Stimulated activated naive CD8-positive, alpha-beta T cell treated with anti-CD3 and anti-CD28 coated beads, Interleukin-15, Interleukin-2, amounts not matched to agents 100 ng/mL and 50 ng/mL, for 24 hours (primary cell): Measurements from ENCODE around the gene MAP3K1.

Experiments
- H3K27ac Mint-ChIP-seq: one replicate; pipeline ENCODE4 v1.8.0; 2021; ENCODE audit warnings: mild to moderate bottlenecking, mixed read lengths
- H3K27me3 Mint-ChIP-seq: one replicate; pipeline ENCODE4 v1.8.0; 2021; ENCODE audit warnings: mixed read lengths
- H3K36me3 Mint-ChIP-seq: one replicate; pipeline ENCODE4 v1.8.0; 2021; ENCODE audit warnings: low read depth, mixed read lengths
- H3K4me1 Mint-ChIP-seq: one replicate; pipeline ENCODE4 v1.8.0; 2021; ENCODE audit warnings: low read depth, mixed read lengths
- H3K4me3 Mint-ChIP-seq: one replicate; pipeline ENCODE4 v1.8.0; 2021; ENCODE audit warnings: mild to moderate bottlenecking, mixed read lengths
- H3K9me3 Mint-ChIP-seq: one replicate; pipeline ENCODE4 v1.8.0; 2021; ENCODE audit warnings: mixed read lengths

MAP3K1 gene

GRCh38 chr5:56850423-56850822, 35.1 kb downstream of the MAP3K1 start:
- Mint-ChIP-seq H3K27me3 (no peaks in the 10 kb centered on the region), H3K27ac (no peak overlapping the region)

GRCh38 chr5:56851258-56851941, 36.1 kb downstream of the MAP3K1 start:
- Mint-ChIP-seq H3K4me1 (peaks cover 88% of the 10 kb centered on the region), H3K9me3 (no peaks in the 10 kb centered on the region), H3K27ac (peak overlapping the region; percentile 5), H3K36me3 (peaks cover 3% of the 10 kb centered on the region), H3K4me3 (peak overlapping the region; percentile 20), H3K27me3 (no peaks in the 10 kb centered on the region)

More at GRCh38 chr5:56850423-56850822, 35.1 kb downstream of the MAP3K1 start:
- Mint-ChIP-seq H3K4me3 (no peak overlapping the region), H3K36me3 (peaks cover 6% of the 10 kb centered on the region), H3K9me3 (no peaks in the 10 kb centered on the region), H3K4me1 (peaks cover 91% of the 10 kb centered on the region)

DNA sequence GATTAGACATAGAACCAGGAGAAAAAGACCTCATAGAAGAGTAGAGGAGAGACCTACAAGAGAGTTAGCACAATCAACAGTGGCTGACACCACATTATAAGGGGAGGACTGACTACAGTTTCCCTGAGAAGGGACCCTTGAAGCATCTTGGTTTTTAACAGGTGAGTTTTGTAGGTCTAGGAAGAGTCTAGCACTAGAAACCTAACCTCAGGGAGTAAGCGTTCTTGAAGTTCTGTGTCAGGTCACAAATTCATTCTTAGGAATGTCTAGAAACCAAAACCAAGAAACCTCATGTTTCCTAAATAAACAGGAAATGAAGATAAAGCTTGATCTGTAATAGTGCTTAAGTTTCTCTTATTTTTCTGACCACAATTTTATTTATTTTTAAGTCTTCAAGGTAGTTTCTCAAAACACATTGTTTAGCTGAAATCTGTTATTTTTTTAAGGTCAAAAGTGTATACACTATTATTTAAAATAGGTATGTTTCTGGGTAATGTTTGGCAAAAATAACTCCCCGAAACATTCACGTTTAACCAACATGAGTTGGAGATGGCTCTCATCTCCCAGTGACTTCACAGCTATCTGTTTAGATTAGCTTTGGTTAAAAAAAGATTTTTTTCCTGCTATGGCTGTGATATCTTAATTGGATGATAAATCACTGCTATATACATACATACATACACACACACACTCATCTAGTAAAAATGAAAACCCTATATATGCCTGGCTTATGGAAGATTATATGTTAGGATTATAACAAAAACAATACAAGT, 37.1 kb downstream of the MAP3K1 start:
- H3K27me3 Mint-ChIP-seq = no peaks in the 10 kb centered on the region
- H3K27ac Mint-ChIP-seq = peak overlapping the region; percentile 68
- H3K36me3 Mint-ChIP-seq = no peaks in the 10 kb centered on the region
- H3K4me1 Mint-ChIP-seq = peaks cover 81% of the 10 kb centered on the region
- H3K4me3 Mint-ChIP-seq = peak overlapping the region; percentile 16
- H3K9me3 Mint-ChIP-seq = no peaks in the 10 kb centered on the region

DNA sequence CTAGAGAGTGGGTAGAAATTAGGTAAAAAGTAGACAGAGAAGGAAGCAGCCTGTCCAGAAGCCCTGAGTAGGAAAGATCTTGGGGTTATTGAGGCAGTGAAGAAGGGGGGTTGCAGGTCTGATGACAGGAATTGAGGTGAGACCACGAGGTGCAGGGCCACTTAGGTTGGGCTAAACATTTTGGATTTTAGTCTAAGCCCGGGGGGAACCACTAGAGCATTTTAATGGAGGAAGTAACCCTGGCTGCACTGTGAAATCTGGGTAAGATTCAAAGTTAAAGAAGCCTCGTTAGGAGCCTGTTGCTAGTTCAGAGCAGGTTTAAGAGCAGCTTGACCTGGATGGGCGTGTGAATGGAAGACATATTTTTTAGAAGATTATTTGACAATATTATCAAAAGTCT, 38.3 kb downstream of the MAP3K1 start:
- Mint-ChIP-seq H3K27me3 (no peaks in the 10 kb centered on the region), H3K4me1 (peaks cover 69% of the 10 kb centered on the region), H3K4me3 (no peak overlapping the region), H3K36me3 (peaks cover 3% of the 10 kb centered on the region), H3K9me3 (no peaks in the 10 kb centered on the region), H3K27ac (peak overlapping the region; percentile 54)

GRCh38 chr5:56854920-56855319, 39.6 kb downstream of the MAP3K1 start:
- H3K4me1 Mint-ChIP-seq = peaks cover 56% of the 10 kb centered on the region
- no peak overlapping the region for H3K4me3 Mint-ChIP-seq
- H3K27ac Mint-ChIP-seq = no peak overlapping the region

GRCh38 chr5:56856541-56857178, 41.3 kb downstream of the MAP3K1 start:
- Mint-ChIP-seq H3K27me3 (no peaks in the 10 kb centered on the region), H3K9me3 (no peaks in the 10 kb centered on the region), H3K27ac (no peak overlapping the region), H3K4me3 (no peak overlapping the region), H3K36me3 (peaks cover 15% of the 10 kb centered on the region), H3K4me1 (peaks cover 48% of the 10 kb centered on the region)

More at GRCh38 chr5:56854920-56855319, 39.6 kb downstream of the MAP3K1 start:
- Mint-ChIP-seq H3K36me3 (peaks cover 3% of the 10 kb centered on the region), H3K9me3 (no peaks in the 10 kb centered on the region), H3K27me3 (no peaks in the 10 kb centered on the region)

DNA sequence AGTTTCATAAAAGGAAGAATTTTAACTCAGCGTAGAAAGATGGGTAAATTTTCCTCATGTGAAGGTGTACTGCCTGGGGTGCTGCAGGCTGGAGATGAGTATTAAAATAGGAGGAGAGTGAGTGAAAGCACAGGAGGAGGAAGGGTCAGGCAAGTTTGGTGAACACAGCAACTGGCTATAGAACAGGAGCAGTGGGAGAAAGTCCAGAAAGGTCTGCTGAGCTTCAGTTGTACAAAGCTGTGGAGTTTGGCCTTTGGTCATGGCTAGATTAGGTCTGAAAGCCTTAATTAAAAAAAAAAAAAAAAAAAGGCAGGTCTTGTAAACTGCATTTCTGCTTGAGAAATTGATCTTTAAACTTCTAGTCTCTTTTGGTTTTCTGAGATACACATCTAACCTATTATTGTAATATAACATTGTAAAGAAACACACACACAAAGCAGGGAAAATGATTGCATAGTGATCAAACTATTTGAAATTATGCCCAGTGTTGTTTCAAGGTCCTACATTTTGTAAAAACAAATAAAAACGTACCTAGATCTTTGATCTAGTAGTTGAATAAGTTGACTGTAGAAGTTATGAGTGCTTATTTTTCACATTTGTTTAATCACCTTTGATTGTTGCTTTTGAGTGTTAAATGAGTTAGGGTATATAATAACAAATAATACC, 43.6 kb downstream of the MAP3K1 start:
- no peak overlapping the region for H3K27ac Mint-ChIP-seq
- peaks cover 29% of the 10 kb centered on the region for H3K4me1 Mint-ChIP-seq
- H3K27me3 Mint-ChIP-seq = no peaks in the 10 kb centered on the region
- H3K36me3 Mint-ChIP-seq = peaks cover 33% of the 10 kb centered on the region
- no peaks in the 10 kb centered on the region for H3K9me3 Mint-ChIP-seq
- no peak overlapping the region for H3K4me3 Mint-ChIP-seq

DNA sequence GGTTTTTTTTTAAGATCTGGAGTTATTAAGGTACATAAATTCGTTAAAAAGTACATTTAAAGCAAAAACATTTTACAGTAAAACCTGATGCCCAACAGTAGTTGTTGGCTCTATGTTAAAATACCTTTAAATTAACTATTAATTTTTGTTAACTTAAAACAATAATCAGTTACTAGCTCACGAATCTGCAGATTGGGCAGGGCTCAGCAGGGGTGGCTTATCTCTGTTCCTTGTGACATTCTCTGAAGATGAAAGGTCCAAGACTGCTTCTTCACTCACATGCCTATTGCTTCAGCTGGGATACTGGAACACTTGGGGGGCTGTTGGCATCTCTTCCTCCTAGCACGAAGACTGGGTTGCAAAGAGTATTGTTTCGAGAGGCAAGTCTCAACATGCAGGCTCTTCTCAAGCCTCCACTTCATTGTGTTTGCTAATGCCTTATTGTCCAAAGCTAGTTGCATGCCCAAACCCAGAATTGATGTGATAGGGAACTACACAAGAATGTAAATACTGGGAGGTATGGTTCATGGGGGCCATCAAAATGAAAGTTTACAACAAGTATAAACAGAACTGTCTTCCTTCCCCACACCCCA, 46.6 kb downstream of the MAP3K1 start:
- H3K27ac Mint-ChIP-seq = no peak overlapping the region
- H3K4me3 Mint-ChIP-seq = no peak overlapping the region
- peaks cover 10% of the 10 kb centered on the region for H3K4me1 Mint-ChIP-seq
- no peaks in the 10 kb centered on the region for H3K27me3 Mint-ChIP-seq
- H3K36me3 Mint-ChIP-seq = peaks cover 58% of the 10 kb centered on the region
- H3K9me3 Mint-ChIP-seq = no peaks in the 10 kb centered on the region

DNA sequence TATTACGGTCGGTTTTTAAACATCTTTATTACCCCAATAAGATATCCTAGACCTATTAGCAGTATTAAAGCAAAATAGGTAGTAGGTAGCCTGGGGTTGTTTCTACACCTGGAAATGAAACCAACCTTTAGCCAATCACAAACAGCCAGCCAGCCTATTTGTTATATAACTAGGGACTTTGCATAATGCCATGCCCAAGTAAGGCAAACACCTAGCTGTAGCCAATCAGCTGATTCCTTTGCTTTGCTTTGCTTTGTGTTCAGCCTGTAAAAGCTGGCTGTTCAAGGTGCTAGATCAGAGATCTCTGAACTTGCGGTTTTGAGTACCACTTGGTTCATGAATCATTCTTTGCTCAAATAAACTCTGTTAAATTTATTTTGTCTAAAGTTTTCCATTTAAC, 47.6 kb downstream of the MAP3K1 start:
- peaks cover 8% of the 10 kb centered on the region for H3K4me1 Mint-ChIP-seq
- H3K27me3 Mint-ChIP-seq = no peaks in the 10 kb centered on the region
- no peak overlapping the region for H3K27ac Mint-ChIP-seq
- no peaks in the 10 kb centered on the region for H3K9me3 Mint-ChIP-seq
- no peak overlapping the region for H3K4me3 Mint-ChIP-seq
- H3K36me3 Mint-ChIP-seq = peaks cover 58% of the 10 kb centered on the region

GRCh38 chr5:56871777-56872176, 56.4 kb downstream of the MAP3K1 start:
- no peaks in the 10 kb centered on the region for H3K9me3 Mint-ChIP-seq
- peak overlapping the region; percentile 6 for H3K27ac Mint-ChIP-seq
- H3K4me3 Mint-ChIP-seq = no peak overlapping the region
- peaks cover 23% of the 10 kb centered on the region for H3K4me1 Mint-ChIP-seq
- H3K36me3 Mint-ChIP-seq = peaks cover 48% of the 10 kb centered on the region
- H3K27me3 Mint-ChIP-seq = no peaks in the 10 kb centered on the region

DNA sequence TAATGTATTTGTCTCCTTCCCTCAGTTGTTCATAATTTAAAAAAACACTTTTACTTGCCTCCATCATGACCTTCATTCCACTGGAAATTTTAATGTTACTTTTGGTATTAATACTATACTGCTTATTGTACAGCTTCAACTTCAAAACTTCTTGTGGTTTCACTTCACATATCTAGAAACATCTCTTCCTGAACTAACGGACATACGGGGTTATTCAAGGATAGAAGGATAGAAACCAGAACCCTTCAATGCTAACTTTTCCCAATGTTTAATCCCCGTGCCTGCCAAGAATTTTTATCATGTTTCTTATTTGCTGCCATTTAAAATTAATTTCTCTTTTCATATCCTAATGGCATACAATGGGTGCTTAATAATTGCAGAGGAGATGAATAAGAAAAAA, 57.7 kb downstream of the MAP3K1 start:
- no peaks in the 10 kb centered on the region for H3K27me3 Mint-ChIP-seq
- H3K4me1 Mint-ChIP-seq = peaks cover 23% of the 10 kb centered on the region
- peaks cover 59% of the 10 kb centered on the region for H3K36me3 Mint-ChIP-seq
- peak overlapping the region; percentile 60 for H3K27ac Mint-ChIP-seq
- H3K4me3 Mint-ChIP-seq = no peak overlapping the region
- no peaks in the 10 kb centered on the region for H3K9me3 Mint-ChIP-seq

GRCh38 chr5:56876327-56876726, 61.0 kb downstream of the MAP3K1 start:
- no peaks in the 10 kb centered on the region for H3K27me3 Mint-ChIP-seq
- peaks cover 63% of the 10 kb centered on the region for H3K36me3 Mint-ChIP-seq
- H3K4me1 Mint-ChIP-seq = peaks cover 16% of the 10 kb centered on the region
- H3K4me3 Mint-ChIP-seq = no peak overlapping the region
- H3K9me3 Mint-ChIP-seq = no peaks in the 10 kb centered on the region
- H3K27ac Mint-ChIP-seq = no peak overlapping the region

- Mint-ChIP-seq H3K36me3 (peaks cover 62% of the 10 kb centered on the region), H3K27ac (no peak overlapping the region), H3K4me3 (no peak overlapping the region), H3K9me3 (no peaks in the 10 kb centered on the region), H3K27me3 (no peaks in the 10 kb centered on the region), H3K4me1 (no peaks in the 10 kb centered on the region)
These were observed 66.2 kb downstream of the MAP3K1 start for GRCh38 chr5:56881571-56881970.

DNA sequence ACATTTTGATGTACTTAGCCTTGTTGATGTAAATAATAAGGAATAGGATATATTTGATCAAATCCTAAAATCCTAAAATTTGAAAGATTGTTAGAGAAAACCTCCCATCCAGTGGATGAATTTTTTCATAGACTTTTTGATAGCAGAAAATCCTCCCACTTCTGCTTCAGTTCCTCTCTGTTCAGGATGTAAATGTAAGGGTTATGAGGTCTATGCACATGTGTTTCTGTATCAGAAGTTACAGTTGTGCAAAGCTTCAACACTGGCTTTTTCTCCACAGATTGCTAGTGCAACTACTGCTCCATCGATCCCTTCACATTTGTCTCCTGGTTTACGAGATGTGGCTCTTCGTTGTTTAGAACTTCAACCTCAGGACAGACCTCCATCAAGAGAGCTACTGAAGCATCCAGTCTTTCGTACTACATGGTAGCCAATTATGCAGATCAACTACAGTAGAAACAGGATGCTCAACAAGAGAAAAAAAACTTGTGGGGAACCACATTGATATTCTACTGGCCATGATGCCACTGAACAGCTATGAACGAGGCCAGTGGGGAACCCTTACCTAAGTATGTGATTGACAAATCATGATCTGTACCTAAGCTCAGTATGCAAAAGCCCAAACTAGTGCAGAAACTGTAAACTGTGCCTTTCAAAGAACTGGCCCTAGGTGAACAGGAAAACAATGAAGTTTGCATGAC, 78.1 kb downstream of the MAP3K1 start:
- peaks cover 6% of the 10 kb centered on the region for H3K4me1 Mint-ChIP-seq
- H3K27ac Mint-ChIP-seq = no peak overlapping the region
- no peaks in the 10 kb centered on the region for H3K9me3 Mint-ChIP-seq
- no peak overlapping the region for H3K4me3 Mint-ChIP-seq
- H3K27me3 Mint-ChIP-seq = no peaks in the 10 kb centered on the region
- H3K36me3 Mint-ChIP-seq = peaks cover 72% of the 10 kb centered on the region
